Measurements from ENCODE around the gene KIF26B. TPM values are rescaled to one million over a fixed set of nuclear protein-coding genes. Genes with fewer than 3 reads are reported as not detected.

The KIF26B gene
- total and polyA plus RNA-seq, 10 of the 15 experiments (the other 5 are each of a cell fraction or from before 2014, with no cell fraction given): 0.35 to 11.6 (median 2.2) TPM

GRCh38 chr1:245197911-245198379, 43.2 kb downstream of the KIF26B start:
- Histone ChIP-seq H3K79me2 (ENCODE audit: control insufficient read depth, insufficient read depth, low read length) (no peaks in the 10 kb centered on the region), H3K36me3 (ENCODE audit: control insufficient read depth in 2 of 2, insufficient read depth in 2 of 2, low read length in 1 of 2) (no peaks in the 10 kb centered on the region), H3K9me3 (replicated peaks; ENCODE audit: control insufficient read depth, insufficient read depth, low read length) (no peaks in the 10 kb centered on the region), H3K9ac (ENCODE audit: control insufficient read depth, insufficient read depth, low read length) (no peak overlapping the region), H4K20me1 (ENCODE audit: control insufficient read depth, insufficient read depth) (no peaks in the 10 kb centered on the region), H3K4me1 (ENCODE audit: control insufficient read depth, insufficient read depth, low read length) (no peaks in the 10 kb centered on the region), H3K27ac (ENCODE audit: control insufficient read depth, insufficient read depth) (no peak overlapping the region), H3K27me3 (replicated peaks in 1 of 2; ENCODE audit: control insufficient read depth in 2 of 2, insufficient read depth in 2 of 2, low read length in 1 of 2) (no peaks in the 10 kb centered on the region), H3K4me3 (no peak overlapping the region), H2AFZ (ENCODE audit: control insufficient read depth, low read depth, low read length) (no peak overlapping the region), H3K4me2 (ENCODE audit: control insufficient read depth, insufficient read depth) (no peak overlapping the region)
- ChIA-PET RAD21 (ENCODE audit: unreplicated experiment) (no interaction called here), SMC1A (ENCODE audit: uncharacterized antibody, unreplicated experiment) (no interaction called here), POLR2A (no interaction called here), CTCF (no interaction called here)
- no TSS peak for BruUV-seq (replicated peaks)
- ATAC-seq (no peak), FAIRE-seq (no peak), DNase-seq (ENCODE audit: low read depth, low spot score) (no peak)
- TF ChIP-seq YY1 (IDR thresholded peaks at IDR 0.05; ENCODE audit: low read depth, low read length): no peak
- TF ChIP-seq SMC3 (IDR thresholded peaks at IDR 0.05; ENCODE audit: borderline replicate concordance, low read length): no peak
- no peak for TF ChIP-seq FOS (IDR thresholded peaks at IDR 0.05; ENCODE audit: borderline replicate concordance, extremely low read depth, insufficient read length)
- no peak for TF ChIP-seq EGR1 (IDR thresholded peaks at IDR 0.05; ENCODE audit: borderline replicate concordance in 1 of 2, low read depth in 2 of 2, low read length in 2 of 2)
- intact Hi-C loops (cut with micrococcal nuclease; ENCODE audit: unreplicated experiment) (no loop called here), in situ Hi-C loops (cut with MboI) (no loop called here)
- 0% methylated on average over 1 of the region's 1 CpG for WGBS (ENCODE audit: insufficient coverage, insufficient replicate concordance, low lambda C conversion rate, missing lambda C conversion rate)

GRCh38 chr1:245198748-245199516, 44.1 kb downstream of the KIF26B start:
- ChIA-PET RAD21 (ENCODE audit: unreplicated experiment) (no interaction called here), POLR2A (no interaction called here), CTCF (no interaction called here), SMC1A (ENCODE audit: uncharacterized antibody, unreplicated experiment) (no interaction called here)
- H3K9me3 ChIP-seq (replicated peaks; ENCODE audit: control insufficient read depth, insufficient read depth, low read length): no peaks in the 10 kb centered on the region
- H3K4me3 ChIP-seq: no peak overlapping the region
- no peak overlapping the region for H3K4me2 ChIP-seq (ENCODE audit: control insufficient read depth, insufficient read depth)
- 32% methylated on average over 9 of the region's 12 CpGs for whole genome bisulfite sequencing (ENCODE audit: insufficient coverage, insufficient replicate concordance, low lambda C conversion rate, missing lambda C conversion rate)
- no peaks in the 10 kb centered on the region for H4K20me1 ChIP-seq (ENCODE audit: control insufficient read depth, insufficient read depth)
- ATAC-seq (no peak), FAIRE-seq (no peak), DNase-seq (ENCODE audit: low read depth, low spot score) (no peak)
- H3K9ac ChIP-seq (ENCODE audit: control insufficient read depth, insufficient read depth, low read length): no peak overlapping the region
- in situ Hi-C loops (cut with MboI): no loop called here
- H3K27ac ChIP-seq (ENCODE audit: control insufficient read depth, insufficient read depth): no peak overlapping the region
- intact Hi-C loops (cut with micrococcal nuclease; ENCODE audit: unreplicated experiment): no loop called here
- H3K36me3 ChIP-seq (ENCODE audit: control insufficient read depth in 2 of 2, insufficient read depth in 2 of 2, low read length in 1 of 2): no peaks in the 10 kb centered on the region
- no peaks in the 10 kb centered on the region for H3K27me3 ChIP-seq (replicated peaks in 1 of 2; ENCODE audit: control insufficient read depth in 2 of 2, insufficient read depth in 2 of 2, low read length in 1 of 2)
- H3K79me2 ChIP-seq (ENCODE audit: control insufficient read depth, insufficient read depth, low read length): no peaks in the 10 kb centered on the region
- BruUV-seq (replicated peaks): no TSS peak
- no peak overlapping the region for H2AFZ ChIP-seq (ENCODE audit: control insufficient read depth, low read depth, low read length)
- H3K4me1 ChIP-seq (ENCODE audit: control insufficient read depth, insufficient read depth, low read length): no peaks in the 10 kb centered on the region
- TF ChIP-seq IRF5 (IDR thresholded peaks at IDR 0.05; ENCODE audit: borderline replicate concordance): no peak
- TF ChIP-seq MTA3 (IDR thresholded peaks at IDR 0.05; ENCODE audit: borderline replicate concordance, low read length): no peak
- TF ChIP-seq RCOR1 (conservative IDR thresholded peaks at IDR 0.05; ENCODE audit: low read depth, low read length): no peak
- TF ChIP-seq ZBTB4 (CRISPR knock-in tag; IDR thresholded peaks at IDR 0.05): no peak
- no peak for TF ChIP-seq POLR2A (IDR thresholded peaks at IDR 0.05; ENCODE audit: low read depth, low read length)
- TF ChIP-seq FOXM1 (IDR thresholded peaks at IDR 0.05; ENCODE audit: low read depth, low read length): no peak
- TF ChIP-seq RFX5 (IDR thresholded peaks at IDR 0.05; ENCODE audit: low read depth, low read length): no peak
- no peak for TF ChIP-seq GATAD2B (conservative IDR thresholded peaks at IDR 0.05; ENCODE audit: low read depth)
- no peak for TF ChIP-seq TCF7 (IDR thresholded peaks at IDR 0.05; ENCODE audit: borderline replicate concordance)
- no peak for TF ChIP-seq IKZF1 (conservative IDR thresholded peaks at IDR 0.05)
